GM12878 (cell line): ENCODE data around the gene GSK3A. TPM values are rescaled to one million over a fixed set of nuclear protein-coding genes. Genes with fewer than 3 reads are reported as not detected.

Experiments used
- BRCA1 ChIP-seq: IDR thresholded peaks from 2 replicates; pipeline ENCODE4 v1.6.1; 2011; ENCODE audit warnings: low read depth, low read length, improper control_type of control experiment
- CREM ChIP-seq: IDR thresholded peaks from 2 replicates; pipeline ENCODE4 v1.6.1; 2014; ENCODE audit warnings: antibody characterized with exemption, low read depth
- EGR1 ChIP-seq, 2 experiments: IDR thresholded peaks; 1 replicate in 1 of 2; 2 replicates in 1 of 2; pipeline ENCODE4 v1.6.1; 2011 to 2012; ENCODE audit warnings: low read depth in 2 of 2, low read length in 2 of 2, borderline replicate concordance in 1 of 2, mild to moderate bottlenecking in 1 of 2, moderate library complexity in 1 of 2
- ELK1 ChIP-seq: IDR thresholded peaks from 2 replicates; pipeline ENCODE4 v1.6.1; 2012; ENCODE audit warnings: low read depth, low read length, improper control_type of control experiment
- ESRRA ChIP-seq: IDR thresholded peaks from 2 replicates; pipeline ENCODE4 v1.6.1; 2012; ENCODE audit warnings: mild to moderate bottlenecking, low read length, improper control_type of control experiment
- FOS ChIP-seq: IDR thresholded peaks from 3 replicates; pipeline ENCODE4 v1.6.1; 2011; ENCODE audit warnings: borderline replicate concordance; ENCODE audit not compliant: insufficient read length; ENCODE audit errors: extremely low read depth
- HDAC6 ChIP-seq: fragments of 200-600 bp; sonication (generic); IDR thresholded peaks from one replicate; pipeline ENCODE4 v1.8.0; 2017; ENCODE audit warnings: antibody characterized with exemption; ENCODE audit not compliant: unreplicated experiment
- IKZF2 ChIP-seq, 2 experiments: fragments of 450-650 bp; IDR thresholded peaks; 2 replicates each; pipeline ENCODE4 v1.6.1; 2017; ENCODE audit warnings: mild to moderate bottlenecking in 2 of 2, moderate library complexity in 2 of 2
- NFIC ChIP-seq: IDR thresholded peaks from 2 replicates; pipeline ENCODE4 v1.6.1; 2012; ENCODE audit warnings: low read depth, mild to moderate bottlenecking, inconsistent platforms, low read length, moderate library complexity
- NFYA ChIP-seq: IDR thresholded peaks from 2 replicates; pipeline ENCODE4 v1.6.1; 2011; ENCODE audit warnings: low read depth, mild to moderate bottlenecking, low read length, improper control_type of control experiment, borderline replicate concordance
- POLR2AphosphoS5 ChIP-seq: IDR thresholded peaks from 2 replicates; pipeline ENCODE4 v1.6.1; 2011; ENCODE audit warnings: mild to moderate bottlenecking, low read length, inconsistent platforms
- TAF1 ChIP-seq: IDR thresholded peaks from 2 replicates; pipeline ENCODE4 v1.6.1; 2011; ENCODE audit warnings: mild to moderate bottlenecking, low read depth, low read length, borderline replicate concordance
- ZNF384 ChIP-seq: IDR thresholded peaks from 2 replicates; pipeline ENCODE4 v1.6.1; 2012; ENCODE audit warnings: low read depth, mild to moderate bottlenecking, low read length, improper control_type of control experiment, borderline replicate concordance
- polyA plus RNA-seq, 11 experiments: library from polyadenylated mRNA; depleted of rRNA in 4 of 11; unstranded in 6 of 11; stranded (reverse) in 5 of 11; fragments of >200 nt; fragmentation: Nextera tagmentation in 4 of 11; fragmentation: Illumina TruSeq in 1 of 11; extraction: Ambion mirVana in 4 of 11; extraction: Trizol in 1 of 11; gene quantifications; 1 replicate in 1 of 11; 2 replicates in 10 of 11; pipeline versions ENCODE4 v1.2.1 to v1.2.3, GENCODE V29; 2011 to 2016; ENCODE audit warnings: inconsistent platforms in 2 of 11, missing spikeins in 2 of 11, low read depth in 1 of 11
- total RNA-seq, 4 experiments: library from RNA; depleted of rRNA in 3 of 4; stranded (reverse); fragments of >200 nt in 3 of 4; fragmentation: Illumina TruSeq in 1 of 4; extraction: Trizol in 1 of 4; gene quantifications; 2 replicates each; pipeline versions ENCODE4 v1.2.1 to v1.2.3, GENCODE V29; 2013 to 2021
- TF ChIP-seq, protein P1 (sequence below): fragments of 450-650 bp; IDR thresholded peaks from 2 replicates; pipeline ENCODE4 v1.6.1; 2017; ENCODE audit warnings: mild to moderate bottlenecking, moderate library complexity
- TF ChIP-seq, protein P2 (sequence below): fragments of 450-650 bp; formaldehyde crosslinking; IDR thresholded peaks from 2 replicates; pipeline ENCODE4 v1.4.0; 2022; ENCODE audit warnings: mild to moderate bottlenecking, moderate library complexity
- TF ChIP-seq, protein P3 (sequence below): fragments of 450-650 bp; formaldehyde crosslinking; IDR thresholded peaks from 2 replicates; pipeline ENCODE4 v1.5.0; 2022; ENCODE audit warnings: mild to moderate bottlenecking, missing genetic modification characterization

The GSK3A gene
- total and polyA plus RNA-seq, 10 of the 15 experiments (the other 5 are each of a cell fraction or from before 2014, with no cell fraction given): 1.00 to 47.9 (median 15.2) TPM

- TF ChIP-seq, protein P1, sequence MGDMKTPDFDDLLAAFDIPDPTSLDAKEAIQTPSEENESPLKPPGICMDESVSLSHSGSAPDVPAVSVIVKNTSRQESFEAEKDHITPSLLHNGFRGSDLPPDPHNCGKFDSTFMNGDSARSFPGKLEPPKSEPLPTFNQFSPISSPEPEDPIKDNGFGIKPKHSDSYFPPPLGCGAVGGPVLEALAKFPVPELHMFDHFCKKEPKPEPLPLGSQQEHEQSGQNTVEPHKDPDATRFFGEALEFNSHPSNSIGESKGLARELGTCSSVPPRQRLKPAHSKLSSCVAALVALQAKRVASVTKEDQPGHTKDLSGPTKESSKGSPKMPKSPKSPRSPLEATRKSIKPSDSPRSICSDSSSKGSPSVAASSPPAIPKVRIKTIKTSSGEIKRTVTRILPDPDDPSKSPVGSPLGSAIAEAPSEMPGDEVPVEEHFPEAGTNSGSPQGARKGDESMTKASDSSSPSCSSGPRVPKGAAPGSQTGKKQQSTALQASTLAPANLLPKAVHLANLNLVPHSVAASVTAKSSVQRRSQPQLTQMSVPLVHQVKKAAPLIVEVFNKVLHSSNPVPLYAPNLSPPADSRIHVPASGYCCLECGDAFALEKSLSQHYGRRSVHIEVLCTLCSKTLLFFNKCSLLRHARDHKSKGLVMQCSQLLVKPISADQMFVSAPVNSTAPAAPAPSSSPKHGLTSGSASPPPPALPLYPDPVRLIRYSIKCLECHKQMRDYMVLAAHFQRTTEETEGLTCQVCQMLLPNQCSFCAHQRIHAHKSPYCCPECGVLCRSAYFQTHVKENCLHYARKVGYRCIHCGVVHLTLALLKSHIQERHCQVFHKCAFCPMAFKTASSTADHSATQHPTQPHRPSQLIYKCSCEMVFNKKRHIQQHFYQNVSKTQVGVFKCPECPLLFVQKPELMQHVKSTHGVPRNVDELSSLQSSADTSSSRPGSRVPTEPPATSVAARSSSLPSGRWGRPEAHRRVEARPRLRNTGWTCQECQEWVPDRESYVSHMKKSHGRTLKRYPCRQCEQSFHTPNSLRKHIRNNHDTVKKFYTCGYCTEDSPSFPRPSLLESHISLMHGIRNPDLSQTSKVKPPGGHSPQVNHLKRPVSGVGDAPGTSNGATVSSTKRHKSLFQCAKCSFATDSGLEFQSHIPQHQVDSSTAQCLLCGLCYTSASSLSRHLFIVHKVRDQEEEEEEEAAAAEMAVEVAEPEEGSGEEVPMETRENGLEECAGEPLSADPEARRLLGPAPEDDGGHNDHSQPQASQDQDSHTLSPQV: no peak
- peak; percentile 58 for TF ChIP-seq FOS
- no peak for TF ChIP-seq HDAC6
- no peak for TF ChIP-seq POLR2AphosphoS5
- TF ChIP-seq CREM: 0 out of 2 replicates have a peak, but pooled peaks have one; percentile 23
- TF ChIP-seq IKZF2 (IDR thresholded peaks at IDR 0.05): 0 out of 4 replicates have a peak, but pooled peaks of 1 of the 2 experiments have one; percentile 16
- no peak for TF ChIP-seq NFIC
- TF ChIP-seq ESRRA: no peak
- peak; percentile 56; the same call in 1 of the 2 replicates for TF ChIP-seq NFYA
- TF ChIP-seq, protein P2, sequence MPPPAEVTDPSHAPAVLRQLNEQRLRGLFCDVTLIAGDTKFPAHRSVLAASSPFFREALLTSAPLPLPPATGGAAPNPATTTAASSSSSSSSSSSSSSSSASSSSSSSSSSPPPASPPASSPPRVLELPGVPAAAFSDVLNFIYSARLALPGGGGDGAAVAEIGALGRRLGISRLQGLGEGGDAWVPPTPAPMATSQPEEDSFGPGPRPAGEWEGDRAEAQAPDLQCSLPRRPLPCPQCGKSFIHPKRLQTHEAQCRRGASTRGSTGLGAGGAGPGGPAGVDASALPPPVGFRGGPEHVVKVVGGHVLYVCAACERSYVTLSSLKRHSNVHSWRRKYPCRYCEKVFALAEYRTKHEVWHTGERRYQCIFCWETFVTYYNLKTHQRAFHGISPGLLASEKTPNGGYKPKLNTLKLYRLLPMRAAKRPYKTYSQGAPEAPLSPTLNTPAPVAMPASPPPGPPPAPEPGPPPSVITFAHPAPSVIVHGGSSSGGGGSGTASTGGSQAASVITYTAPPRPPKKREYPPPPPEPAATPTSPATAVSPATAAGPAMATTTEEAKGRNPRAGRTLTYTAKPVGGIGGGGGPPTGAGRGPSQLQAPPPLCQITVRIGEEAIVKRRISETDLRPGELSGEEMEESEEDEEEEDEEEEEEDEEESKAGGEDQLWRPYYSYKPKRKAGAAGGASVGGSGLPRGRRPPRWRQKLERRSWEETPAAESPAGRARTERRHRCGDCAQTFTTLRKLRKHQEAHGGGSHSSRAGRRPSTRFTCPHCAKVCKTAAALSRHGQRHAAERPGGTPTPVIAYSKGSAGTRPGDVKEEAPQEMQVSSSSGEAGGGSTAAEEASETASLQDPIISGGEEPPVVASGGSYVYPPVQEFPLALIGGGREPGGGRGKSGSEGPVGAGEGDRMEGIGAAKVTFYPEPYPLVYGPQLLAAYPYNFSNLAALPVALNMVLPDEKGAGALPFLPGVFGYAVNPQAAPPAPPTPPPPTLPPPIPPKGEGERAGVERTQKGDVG (CRISPR knock-in tag): no peak
- 0 out of 2 replicates have a peak, but pooled peaks have one; percentile 18 for TF ChIP-seq ELK1
- TF ChIP-seq, protein P3, sequence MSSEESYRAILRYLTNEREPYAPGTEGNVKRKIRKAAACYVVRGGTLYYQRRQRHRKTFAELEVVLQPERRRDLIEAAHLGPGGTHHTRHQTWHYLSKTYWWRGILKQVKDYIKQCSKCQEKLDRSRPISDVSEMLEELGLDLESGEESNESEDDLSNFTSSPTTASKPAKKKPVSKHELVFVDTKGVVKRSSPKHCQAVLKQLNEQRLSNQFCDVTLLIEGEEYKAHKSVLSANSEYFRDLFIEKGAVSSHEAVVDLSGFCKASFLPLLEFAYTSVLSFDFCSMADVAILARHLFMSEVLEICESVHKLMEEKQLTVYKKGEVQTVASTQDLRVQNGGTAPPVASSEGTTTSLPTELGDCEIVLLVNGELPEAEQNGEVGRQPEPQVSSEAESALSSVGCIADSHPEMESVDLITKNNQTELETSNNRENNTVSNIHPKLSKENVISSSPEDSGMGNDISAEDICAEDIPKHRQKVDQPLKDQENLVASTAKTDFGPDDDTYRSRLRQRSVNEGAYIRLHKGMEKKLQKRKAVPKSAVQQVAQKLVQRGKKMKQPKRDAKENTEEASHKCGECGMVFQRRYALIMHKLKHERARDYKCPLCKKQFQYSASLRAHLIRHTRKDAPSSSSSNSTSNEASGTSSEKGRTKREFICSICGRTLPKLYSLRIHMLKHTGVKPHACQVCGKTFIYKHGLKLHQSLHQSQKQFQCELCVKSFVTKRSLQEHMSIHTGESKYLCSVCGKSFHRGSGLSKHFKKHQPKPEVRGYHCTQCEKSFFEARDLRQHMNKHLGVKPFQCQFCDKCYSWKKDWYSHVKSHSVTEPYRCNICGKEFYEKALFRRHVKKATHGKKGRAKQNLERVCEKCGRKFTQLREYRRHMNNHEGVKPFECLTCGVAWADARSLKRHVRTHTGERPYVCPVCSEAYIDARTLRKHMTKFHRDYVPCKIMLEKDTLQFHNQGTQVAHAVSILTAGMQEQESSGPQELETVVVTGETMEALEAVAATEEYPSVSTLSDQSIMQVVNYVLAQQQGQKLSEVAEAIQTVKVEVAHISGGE (CRISPR knock-in tag): no peak
- TF ChIP-seq TAF1: no peak
- no peak for TF ChIP-seq BRCA1
- no peak for TF ChIP-seq ZNF384
- TF ChIP-seq EGR1 (IDR thresholded peaks at IDR 0.05; ENCODE audit: borderline replicate concordance in 1 of 2, low read depth in 2 of 2, low read length in 2 of 2): no peak; a peak in 1 of 3 replicates
Measured at GRCh38 chr19:42279902-42280814, 37.8 kb upstream of the GSK3A start (continued).
